HepG2 (cell line): ENCODE data around the gene DAD1. TPM values are rescaled to one million over a fixed set of nuclear protein-coding genes. Genes with fewer than 3 reads are reported as not detected.

ENCODE experiments used
- FOXP1 ChIP-seq, 2 experiments: fragments of 450-650 bp in 1 of 2; IDR thresholded peaks; 2 replicates each; pipeline ENCODE4 v1.6.1; 2017 to 2018; ENCODE audit warnings: antibody characterized with exemption in 1 of 2
- KMT2B ChIP-seq: IDR thresholded peaks from 2 replicates; pipeline ENCODE4 v1.6.1; 2016; ENCODE audit warnings: missing genetic modification reagents, missing compliant biosample characterization
- MEF2D ChIP-seq: sonication (generic); formaldehyde crosslinking; IDR thresholded peaks from 2 replicates; pipeline ENCODE4 v1.5.1; 2020; ENCODE audit warnings: mild to moderate bottlenecking, missing genetic modification reagents
- RBM39 ChIP-seq: fragments of 200-400 bp; formaldehyde crosslinking; IDR thresholded peaks from one replicate; pipeline ENCODE4 v1.6.1; 2018; ENCODE audit warnings: antibody characterized with exemption, mild to moderate bottlenecking, low read depth, low read length; ENCODE audit not compliant: poor library complexity, severe bottlenecking
- RCOR2 ChIP-seq: IDR thresholded peaks from 2 replicates; pipeline ENCODE4 v1.6.1; 2016; ENCODE audit warnings: missing biosample characterization, missing genetic modification reagents
- SIN3A ChIP-seq: IDR thresholded peaks from 2 replicates; pipeline ENCODE4 v1.6.1; 2011; ENCODE audit warnings: low read depth, mild to moderate bottlenecking, control low read depth, low read length, borderline replicate concordance
- TBX3 ChIP-seq: fragments of 450-650 bp; IDR thresholded peaks from 2 replicates; pipeline ENCODE4 v1.6.1; 2017; ENCODE audit warnings: antibody characterized with exemption, mild to moderate bottlenecking, inconsistent platforms, borderline replicate concordance
- ZNF264 ChIP-seq: sonication (generic); formaldehyde crosslinking; IDR thresholded peaks from 2 replicates; pipeline ENCODE4 v1.4.0; 2020; ENCODE audit warnings: missing genetic modification reagents
- ZNF326 ChIP-seq: sonication (generic); formaldehyde crosslinking; IDR thresholded peaks from 2 replicates; pipeline ENCODE4 v1.4.0; 2020; ENCODE audit warnings: missing genetic modification reagents, borderline replicate concordance
- ZNF761 ChIP-seq: sonication (generic); formaldehyde crosslinking; conservative IDR thresholded peaks from 2 replicates; pipeline ENCODE4 v1.4.0; 2020; ENCODE audit warnings: mild to moderate bottlenecking, missing genetic modification reagents
- polyA plus RNA-seq, 8 experiments: library from polyadenylated mRNA; depleted of rRNA in 3 of 8; stranded (reverse) in 7 of 8; unstranded in 1 of 8; fragments of >200 nt; fragmentation: Illumina TruSeq in 4 of 8; extraction: Trizol in 4 of 8; gene quantifications; 2 replicates each; pipeline versions ENCODE4 v1.2.1 to v1.2.3, GENCODE V29; 2011 to 2016; ENCODE audit warnings: low read depth in 4 of 8, missing spikeins in 1 of 8, mixed read lengths in 1 of 8; ENCODE audit not compliant: insufficient read depth in 1 of 8
- total RNA-seq, 5 experiments: library from RNA; depleted of rRNA; stranded (reverse); fragments of >200 nt; fragmentation: Illumina TruSeq; extraction: Trizol; gene quantifications; 2 replicates each; pipeline ENCODE4 v1.2.3, GENCODE V29; 2016; ENCODE audit warnings: low read depth in 1 of 5
- TF ChIP-seq, protein P1 (sequence below): sonication (generic); formaldehyde crosslinking; IDR thresholded peaks from 2 replicates; pipeline ENCODE4 v1.5.1; 2020; ENCODE audit warnings: missing genetic modification reagents, mild to moderate bottlenecking, borderline replicate concordance
- TF ChIP-seq, protein P2 (sequence below): IDR thresholded peaks from 2 replicates; pipeline ENCODE4 v1.6.1; 2018; ENCODE audit warnings: missing genetic modification reagents
- TF ChIP-seq, protein P3 (sequence below): sonication (generic); formaldehyde crosslinking; IDR thresholded peaks from 2 replicates; pipeline ENCODE4 v1.4.0; 2020; ENCODE audit warnings: missing genetic modification reagents
- TF ChIP-seq, protein P4 (sequence below): sonication (generic); formaldehyde crosslinking; IDR thresholded peaks from 2 replicates; pipeline ENCODE4 v1.9.0; 2021; ENCODE audit warnings: missing genetic modification reagents, borderline replicate concordance
- TF ChIP-seq, protein P5 (sequence below): sonication (generic); formaldehyde crosslinking; IDR thresholded peaks from 2 replicates; pipeline ENCODE4 v1.4.0; 2020; ENCODE audit warnings: mild to moderate bottlenecking, missing genetic modification reagents
- TF ChIP-seq, protein P6 (sequence below): IDR thresholded peaks from 2 replicates; pipeline ENCODE4 v1.6.1; 2016; ENCODE audit warnings: missing compliant biosample characterization, missing genetic modification reagents, borderline replicate concordance

Gene DAD1
- total and polyA plus RNA-seq, 2 of the 13 experiments (the other 11 are each of a cell fraction or from before 2014, with no cell fraction given): 558 to 626 TPM

DNA sequence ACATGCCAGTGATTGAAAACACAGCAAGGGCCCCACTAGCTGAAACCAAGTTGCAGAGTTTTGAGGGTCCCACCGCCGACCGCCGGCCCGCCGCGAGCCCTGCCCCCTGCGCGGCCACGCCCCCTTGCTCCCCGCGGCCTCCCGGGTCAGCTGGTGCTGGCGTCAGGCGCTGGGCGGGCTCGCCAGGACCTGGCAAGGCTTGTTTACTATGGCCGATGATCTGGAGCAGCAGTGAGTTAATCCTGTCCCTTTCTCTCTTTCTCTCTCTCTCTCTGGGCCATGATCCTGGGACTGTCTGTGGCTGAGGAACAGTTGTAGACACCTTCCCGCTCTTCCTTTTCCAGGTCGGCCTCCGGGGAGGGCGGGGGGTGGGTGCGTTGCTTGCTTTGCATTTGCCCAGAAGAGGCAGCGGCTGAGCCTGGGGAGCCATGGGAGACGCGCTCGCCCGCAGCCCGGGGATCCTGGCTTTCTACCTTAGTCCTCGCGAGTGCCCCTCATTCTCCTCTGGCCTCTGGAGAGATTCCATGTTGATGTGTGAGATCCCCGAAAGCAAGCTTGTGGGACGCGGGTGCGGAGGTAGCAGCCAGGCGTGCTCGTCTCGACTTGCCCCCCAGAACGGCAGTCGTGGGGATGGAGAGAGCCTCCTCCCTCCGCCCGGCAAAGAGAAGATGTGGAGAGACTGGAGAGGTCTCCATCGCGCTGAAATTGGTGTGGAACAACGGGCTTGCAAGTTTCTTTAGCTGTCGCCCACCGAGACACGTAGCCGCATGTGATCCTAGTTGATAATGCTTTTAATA, 9.3 kb upstream of the DAD1 start, which contains the start of gene ABHD4 (continued):
- TF ChIP-seq, protein P1, sequence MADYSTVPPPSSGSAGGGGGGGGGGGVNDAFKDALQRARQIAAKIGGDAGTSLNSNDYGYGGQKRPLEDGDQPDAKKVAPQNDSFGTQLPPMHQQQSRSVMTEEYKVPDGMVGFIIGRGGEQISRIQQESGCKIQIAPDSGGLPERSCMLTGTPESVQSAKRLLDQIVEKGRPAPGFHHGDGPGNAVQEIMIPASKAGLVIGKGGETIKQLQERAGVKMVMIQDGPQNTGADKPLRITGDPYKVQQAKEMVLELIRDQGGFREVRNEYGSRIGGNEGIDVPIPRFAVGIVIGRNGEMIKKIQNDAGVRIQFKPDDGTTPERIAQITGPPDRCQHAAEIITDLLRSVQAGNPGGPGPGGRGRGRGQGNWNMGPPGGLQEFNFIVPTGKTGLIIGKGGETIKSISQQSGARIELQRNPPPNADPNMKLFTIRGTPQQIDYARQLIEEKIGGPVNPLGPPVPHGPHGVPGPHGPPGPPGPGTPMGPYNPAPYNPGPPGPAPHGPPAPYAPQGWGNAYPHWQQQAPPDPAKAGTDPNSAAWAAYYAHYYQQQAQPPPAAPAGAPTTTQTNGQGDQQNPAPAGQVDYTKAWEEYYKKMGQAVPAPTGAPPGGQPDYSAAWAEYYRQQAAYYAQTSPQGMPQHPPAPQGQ: peak; percentile 90; the same call in 1 of the 2 replicates
- TF ChIP-seq, protein P2, sequence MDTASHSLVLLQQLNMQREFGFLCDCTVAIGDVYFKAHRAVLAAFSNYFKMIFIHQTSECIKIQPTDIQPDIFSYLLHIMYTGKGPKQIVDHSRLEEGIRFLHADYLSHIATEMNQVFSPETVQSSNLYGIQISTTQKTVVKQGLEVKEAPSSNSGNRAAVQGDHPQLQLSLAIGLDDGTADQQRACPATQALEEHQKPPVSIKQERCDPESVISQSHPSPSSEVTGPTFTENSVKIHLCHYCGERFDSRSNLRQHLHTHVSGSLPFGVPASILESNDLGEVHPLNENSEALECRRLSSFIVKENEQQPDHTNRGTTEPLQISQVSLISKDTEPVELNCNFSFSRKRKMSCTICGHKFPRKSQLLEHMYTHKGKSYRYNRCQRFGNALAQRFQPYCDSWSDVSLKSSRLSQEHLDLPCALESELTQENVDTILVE: no peak
- TF ChIP-seq KMT2B (CRISPR knock-in tag): peak; percentile 78
- TF ChIP-seq, protein P3, sequence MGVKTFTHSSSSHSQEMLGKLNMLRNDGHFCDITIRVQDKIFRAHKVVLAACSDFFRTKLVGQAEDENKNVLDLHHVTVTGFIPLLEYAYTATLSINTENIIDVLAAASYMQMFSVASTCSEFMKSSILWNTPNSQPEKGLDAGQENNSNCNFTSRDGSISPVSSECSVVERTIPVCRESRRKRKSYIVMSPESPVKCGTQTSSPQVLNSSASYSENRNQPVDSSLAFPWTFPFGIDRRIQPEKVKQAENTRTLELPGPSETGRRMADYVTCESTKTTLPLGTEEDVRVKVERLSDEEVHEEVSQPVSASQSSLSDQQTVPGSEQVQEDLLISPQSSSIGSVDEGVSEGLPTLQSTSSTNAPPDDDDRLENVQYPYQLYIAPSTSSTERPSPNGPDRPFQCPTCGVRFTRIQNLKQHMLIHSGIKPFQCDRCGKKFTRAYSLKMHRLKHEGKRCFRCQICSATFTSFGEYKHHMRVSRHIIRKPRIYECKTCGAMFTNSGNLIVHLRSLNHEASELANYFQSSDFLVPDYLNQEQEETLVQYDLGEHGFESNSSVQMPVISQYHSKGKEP (CRISPR knock-in tag): peak; percentile 39; the same call in 1 of the 2 replicates
- TF ChIP-seq ZNF326: 0 out of 2 replicates have a peak, but pooled peaks have one; percentile 41
- TF ChIP-seq, protein P4, sequence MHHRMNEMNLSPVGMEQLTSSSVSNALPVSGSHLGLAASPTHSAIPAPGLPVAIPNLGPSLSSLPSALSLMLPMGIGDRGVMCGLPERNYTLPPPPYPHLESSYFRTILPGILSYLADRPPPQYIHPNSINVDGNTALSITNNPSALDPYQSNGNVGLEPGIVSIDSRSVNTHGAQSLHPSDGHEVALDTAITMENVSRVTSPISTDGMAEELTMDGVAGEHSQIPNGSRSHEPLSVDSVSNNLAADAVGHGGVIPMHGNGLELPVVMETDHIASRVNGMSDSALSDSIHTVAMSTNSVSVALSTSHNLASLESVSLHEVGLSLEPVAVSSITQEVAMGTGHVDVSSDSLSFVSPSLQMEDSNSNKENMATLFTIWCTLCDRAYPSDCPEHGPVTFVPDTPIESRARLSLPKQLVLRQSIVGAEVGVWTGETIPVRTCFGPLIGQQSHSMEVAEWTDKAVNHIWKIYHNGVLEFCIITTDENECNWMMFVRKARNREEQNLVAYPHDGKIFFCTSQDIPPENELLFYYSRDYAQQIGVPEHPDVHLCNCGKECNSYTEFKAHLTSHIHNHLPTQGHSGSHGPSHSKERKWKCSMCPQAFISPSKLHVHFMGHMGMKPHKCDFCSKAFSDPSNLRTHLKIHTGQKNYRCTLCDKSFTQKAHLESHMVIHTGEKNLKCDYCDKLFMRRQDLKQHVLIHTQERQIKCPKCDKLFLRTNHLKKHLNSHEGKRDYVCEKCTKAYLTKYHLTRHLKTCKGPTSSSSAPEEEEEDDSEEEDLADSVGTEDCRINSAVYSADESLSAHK (CRISPR knock-in tag): no peak
- peak; percentile 96 for TF ChIP-seq ZNF761 (CRISPR knock-in tag)
- peak; percentile 100 for TF ChIP-seq SIN3A
- peak; percentile 14; the same call in 1 of the 2 replicates for TF ChIP-seq MEF2D (CRISPR knock-in tag)
- TF ChIP-seq FOXP1 (IDR thresholded peaks at IDR 0.05): no peak
- TF ChIP-seq FOXP1 (CRISPR knock-in tag; IDR thresholded peaks at IDR 0.05): peak; percentile 63
- TF ChIP-seq, protein P5, sequence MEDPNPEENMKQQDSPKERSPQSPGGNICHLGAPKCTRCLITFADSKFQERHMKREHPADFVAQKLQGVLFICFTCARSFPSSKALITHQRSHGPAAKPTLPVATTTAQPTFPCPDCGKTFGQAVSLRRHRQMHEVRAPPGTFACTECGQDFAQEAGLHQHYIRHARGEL (CRISPR knock-in tag): no peak
- TF ChIP-seq ZNF264 (CRISPR knock-in tag): no peak; the same call in 1 of the 2 replicates
- no peak; the same call in 1 of the 2 replicates for TF ChIP-seq RCOR2 (CRISPR knock-in tag)
- TF ChIP-seq, protein P6, sequence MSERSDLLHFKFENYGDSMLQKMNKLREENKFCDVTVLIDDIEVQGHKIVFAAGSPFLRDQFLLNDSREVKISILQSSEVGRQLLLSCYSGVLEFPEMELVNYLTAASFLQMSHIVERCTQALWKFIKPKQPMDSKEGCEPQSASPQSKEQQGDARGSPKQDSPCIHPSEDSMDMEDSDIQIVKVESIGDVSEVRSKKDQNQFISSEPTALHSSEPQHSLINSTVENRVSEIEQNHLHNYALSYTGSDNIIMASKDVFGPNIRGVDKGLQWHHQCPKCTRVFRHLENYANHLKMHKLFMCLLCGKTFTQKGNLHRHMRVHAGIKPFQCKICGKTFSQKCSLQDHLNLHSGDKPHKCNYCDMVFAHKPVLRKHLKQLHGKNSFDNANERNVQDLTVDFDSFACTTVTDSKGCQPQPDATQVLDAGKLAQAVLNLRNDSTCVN (CRISPR knock-in tag): peak; percentile 76; the same call in 1 of the 2 replicates
- TF ChIP-seq RBM39: peak; percentile 89
- no peak for TF ChIP-seq TBX3
